Neuronal stem cell (in vitro differentiated cells): Measurements from ENCODE around the gene WNT6.
A peak's percentile ranks its signal among the peaks of the same experiment; 100 is the strongest.

ENCODE experiments used
- DNase-seq: peaks from one replicate; pipeline ENCODE4 v3.0.0-alpha.2; 2013; ENCODE audit warnings: low spot score
- H2AFZ ChIP-seq: one replicate; pipeline ENCODE4 v1.6.1; 2013; ENCODE audit warnings: mild to moderate bottlenecking, low read length, inconsistent platforms
- H2AK5ac ChIP-seq: 2 replicates; pipeline ENCODE4 v1.6.1; 2013; ENCODE audit warnings: low read depth, mild to moderate bottlenecking, inconsistent platforms, low read length, moderate library complexity, mixed read lengths
- H2BK120ac ChIP-seq: 2 replicates; pipeline ENCODE4 v1.6.1; 2013; ENCODE audit warnings: low read depth, mild to moderate bottlenecking, inconsistent platforms, low read length, moderate library complexity, mixed read lengths
- H2BK12ac ChIP-seq: one replicate; pipeline ENCODE4 v1.6.1; 2013; ENCODE audit warnings: low read length, inconsistent platforms
- H2BK15ac ChIP-seq: 2 replicates; pipeline ENCODE4 v1.6.1; 2013; ENCODE audit warnings: mild to moderate bottlenecking, low read length, inconsistent platforms, mixed read lengths
- H2BK5ac ChIP-seq: one replicate; pipeline ENCODE4 v1.6.1; 2013; ENCODE audit warnings: inconsistent platforms, mild to moderate bottlenecking, low read length, moderate library complexity
- H3K14ac ChIP-seq: one replicate; pipeline ENCODE4 v1.6.1; 2013; ENCODE audit warnings: low read length, inconsistent platforms
- H3K18ac ChIP-seq: 2 replicates; pipeline ENCODE4 v1.6.1; 2013; ENCODE audit warnings: low read length, inconsistent platforms
- H3K23ac ChIP-seq: 2 replicates; pipeline ENCODE4 v1.6.1; 2013; ENCODE audit warnings: low read depth, mild to moderate bottlenecking, mixed read lengths, low read length, inconsistent platforms; ENCODE audit not compliant: poor library complexity
- H3K27ac ChIP-seq: replicated peaks from 3 replicates; pipeline ENCODE4 v1.5.1; 2013; ENCODE audit warnings: low read length, inconsistent platforms
- H3K27me3 ChIP-seq, 3 experiments: 2 replicates each; pipeline ENCODE4 v1.6.1; 2013; ENCODE audit warnings: low read length in 3 of 3, mild to moderate bottlenecking in 2 of 3, inconsistent platforms in 1 of 3, low read depth in 1 of 3, mixed read lengths in 1 of 3, moderate library complexity in 1 of 3; ENCODE audit not compliant: control insufficient read depth in 3 of 3, insufficient read depth in 3 of 3
- H3K36me3 ChIP-seq, 2 donors: replicated peaks in 1 of 2; 2 replicates each; pipeline ENCODE4 v1.6.1; 2013; ENCODE audit warnings: low read length in 2 of 2; ENCODE audit not compliant: control insufficient read depth in 2 of 2, insufficient read depth in 2 of 2
- H3K4ac ChIP-seq: 2 replicates; pipeline ENCODE4 v1.6.1; 2013; ENCODE audit warnings: inconsistent platforms, mild to moderate bottlenecking, low read length, moderate library complexity
- H3K4me1 ChIP-seq, 2 donors: 1 replicate in 1 of 2; 2 replicates in 1 of 2; pipeline ENCODE4 v1.6.1; 2013; ENCODE audit warnings: low read length in 2 of 2, low read depth in 1 of 2; ENCODE audit not compliant: control insufficient read depth in 2 of 2, insufficient read depth in 1 of 2
- H3K4me2 ChIP-seq: one replicate; pipeline ENCODE4 v1.6.1; 2013; ENCODE audit warnings: mild to moderate bottlenecking, low read length, inconsistent platforms; ENCODE audit not compliant: insufficient read depth, poor library complexity, severe bottlenecking
- H3K4me3 ChIP-seq, 2 donors: 2 replicates each; pipeline ENCODE4 v1.5.1; 2013; ENCODE audit warnings: low read length in 2 of 2, mild to moderate bottlenecking in 2 of 2, inconsistent platforms in 1 of 2, moderate library complexity in 1 of 2
- H3K79me1 ChIP-seq: one replicate; pipeline ENCODE4 v1.6.1; 2013; ENCODE audit warnings: low read depth, mild to moderate bottlenecking, inconsistent platforms, low read length, moderate library complexity
- H3K9ac ChIP-seq: one replicate; pipeline ENCODE4 v1.6.1; 2013; ENCODE audit warnings: mild to moderate bottlenecking, low read depth, low read length, inconsistent platforms; ENCODE audit not compliant: poor library complexity
- H3K9me3 ChIP-seq, 2 donors: replicated peaks in 1 of 2; 2 replicates each; pipeline versions ENCODE3 to v1.6.1; 2013; ENCODE audit warnings: low read length in 2 of 2, mild to moderate bottlenecking in 2 of 2, inconsistent platforms in 1 of 2, low read depth in 1 of 2, mixed read lengths in 1 of 2, moderate library complexity in 1 of 2; ENCODE audit not compliant: control insufficient read depth in 2 of 2, insufficient read depth in 1 of 2
- H4K8ac ChIP-seq: one replicate; pipeline ENCODE4 v1.6.1; 2013; ENCODE audit warnings: low read depth, mild to moderate bottlenecking, inconsistent platforms, low read length, moderate library complexity
- H4K91ac ChIP-seq: one replicate; pipeline ENCODE4 v1.6.1; 2013; ENCODE audit warnings: low read length, low read depth, mild to moderate bottlenecking, inconsistent platforms; ENCODE audit not compliant: poor library complexity
- whole genome bisulfite sequencing, 2 donors: extraction: QIAGEN DNeasy Blood & Tissue Kit; methylation state at CpG; one replicate each; pipeline ENCODE4 v1.1.7; 2013; ENCODE audit warnings: missing lambda C conversion rate in 2 of 2, mixed read lengths in 1 of 2; ENCODE audit not compliant: insufficient read length in 2 of 2, insufficient replicate concordance in 1 of 2; ENCODE audit errors: extremely low coverage in 2 of 2; 5-methylcytosine and 5-hydroxymethylcytosine counted together

WNT6 gene

DNA sequence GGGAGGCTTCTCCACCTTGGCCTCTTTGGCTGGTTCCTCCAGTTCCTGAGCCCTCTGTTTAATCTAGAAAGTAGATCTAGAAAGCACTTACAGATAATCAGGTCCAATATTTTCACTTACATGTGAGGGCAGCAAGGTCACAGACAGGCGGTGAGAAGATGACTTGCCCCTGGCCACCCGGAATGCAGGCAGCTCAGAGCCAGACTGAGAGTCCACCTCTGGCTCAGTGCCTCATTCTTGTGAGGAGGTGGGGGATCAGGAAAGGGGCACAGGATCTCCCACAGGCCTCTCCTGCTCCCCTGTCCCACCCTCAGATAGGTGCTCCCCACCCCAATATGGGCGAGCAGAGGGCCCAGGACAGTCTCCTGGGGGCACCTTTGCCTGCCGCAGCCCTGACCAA, 5.8 kb downstream of the WNT6 start:
- H2BK5ac ChIP-seq: no peak overlapping the region
- no peak overlapping the region for H3K4me2 ChIP-seq
- no peak overlapping the region for H4K91ac ChIP-seq
- H3K4me3 ChIP-seq: no peak overlapping the region
- DNase-seq: no peak
- no peak overlapping the region for H2AK5ac ChIP-seq
- no peak overlapping the region for H2BK12ac ChIP-seq
- no peak overlapping the region for H2BK120ac ChIP-seq
- H3K36me3 ChIP-seq: no peaks in the 10 kb centered on the region
- H3K23ac ChIP-seq: no peak overlapping the region
- H3K4me1 ChIP-seq: peaks cover 2 to 3% of the 10 kb centered on the region in 2 donors
- no peaks in the 10 kb centered on the region for H3K79me1 ChIP-seq
- no peak overlapping the region for H3K14ac ChIP-seq
- H3K9me3 ChIP-seq: peaks cover 0 to 5% of the 10 kb centered on the region in 2 donors
- H4K8ac ChIP-seq: no peak overlapping the region
- no peak overlapping the region for H3K9ac ChIP-seq
- H3K4ac ChIP-seq: no peak overlapping the region
- H3K18ac ChIP-seq: peak overlapping the region; percentile 16
- WGBS, 2 donors: no CpG with 5 or more reads among the region's 4 CpGs
- H3K27ac ChIP-seq: no peak overlapping the region
- no peak overlapping the region for H2BK15ac ChIP-seq
- H2AFZ ChIP-seq: no peak overlapping the region
- peaks cover 9 to 88% (median 70%) of the 10 kb centered on the region in 3 experiments for H3K27me3 ChIP-seq

DNA sequence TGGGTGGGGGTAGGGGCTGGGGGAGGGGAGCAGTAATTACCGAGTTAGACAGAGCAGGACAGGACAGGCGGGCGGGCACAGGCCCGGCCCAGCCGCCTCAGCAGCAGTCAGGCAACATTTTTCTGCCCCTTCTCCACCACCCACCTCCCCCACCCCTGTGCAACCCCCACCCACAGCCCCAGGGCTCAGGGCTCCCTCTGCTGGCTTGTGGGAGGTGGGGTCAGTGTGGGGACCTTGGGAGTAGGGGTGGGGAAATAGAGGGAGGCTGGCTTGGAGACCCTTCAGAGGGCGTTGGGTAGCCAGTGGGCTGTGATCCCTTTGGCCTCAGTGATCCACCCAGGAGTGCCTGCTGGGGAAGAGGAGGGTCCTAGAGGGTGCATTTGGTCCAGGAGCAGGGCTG, 6.4 kb downstream of the WNT6 start:
- Histone ChIP-seq H4K91ac (no peak overlapping the region), H3K9ac (no peak overlapping the region), H3K4me2 (no peak overlapping the region), H3K18ac (no peak overlapping the region), H2BK15ac (no peak overlapping the region), H3K4me3 (no peak overlapping the region), H3K14ac (no peak overlapping the region), H3K23ac (no peak overlapping the region), H3K4me1 (no peaks in the 10 kb centered on the region), H3K27ac (no peak overlapping the region), H2BK5ac (no peak overlapping the region), H3K27me3 (peaks cover 11 to 91% (median 73%) of the 10 kb centered on the region in 3 experiments), H4K8ac (no peak overlapping the region), H3K79me1 (no peaks in the 10 kb centered on the region), H2AFZ (no peak overlapping the region), H3K4ac (no peak overlapping the region), H2BK12ac (no peak overlapping the region), H3K9me3 (peaks cover 0 to 5% of the 10 kb centered on the region in 2 donors), H3K36me3 (no peaks in the 10 kb centered on the region), H2AK5ac (no peak overlapping the region), H2BK120ac (no peak overlapping the region)
- DNase-seq: no peak
- WGBS, 2 donors: no CpG with 5 or more reads among the region's 6 CpGs

DNA sequence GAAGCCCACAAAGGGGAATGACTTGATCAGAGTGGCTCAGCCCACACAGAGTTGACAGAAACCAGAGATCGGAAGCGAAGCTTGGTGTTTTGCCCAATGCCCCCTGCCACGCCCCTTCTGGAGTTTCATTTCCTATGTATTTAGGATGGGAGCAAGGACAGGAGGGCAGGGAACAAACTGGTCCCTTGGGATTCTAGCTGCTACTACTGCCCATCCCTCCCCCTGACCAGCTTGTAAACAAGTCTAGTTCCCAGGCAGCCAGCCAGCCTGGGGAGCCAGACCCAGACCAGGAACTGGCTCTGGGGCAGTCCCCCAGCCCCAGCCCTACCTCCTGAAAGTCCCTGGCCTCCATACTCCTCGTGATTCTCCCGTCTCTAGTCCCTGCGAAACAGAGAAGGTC, 8.3 kb downstream of the WNT6 start:
- H3K9ac ChIP-seq: no peak overlapping the region
- H2BK15ac ChIP-seq: no peak overlapping the region
- H3K9me3 ChIP-seq: peaks cover 0 to 8% of the 10 kb centered on the region in 2 donors
- no peak overlapping the region for H2AFZ ChIP-seq
- H3K4ac ChIP-seq: no peak overlapping the region
- H3K36me3 ChIP-seq: no peaks in the 10 kb centered on the region
- no peak overlapping the region for H2AK5ac ChIP-seq
- H3K23ac ChIP-seq: no peak overlapping the region
- no peaks in the 10 kb centered on the region for H3K79me1 ChIP-seq
- H3K4me3 ChIP-seq: no peak overlapping the region
- no peak overlapping the region for H3K14ac ChIP-seq
- no peak for DNase-seq
- no peak overlapping the region for H4K91ac ChIP-seq
- no peak overlapping the region for H4K8ac ChIP-seq
- peak overlapping the region; percentile 28 for H2BK120ac ChIP-seq
- H3K4me1 ChIP-seq: no peaks in the 10 kb centered on the region
- H3K18ac ChIP-seq: no peak overlapping the region
- H3K4me2 ChIP-seq: no peak overlapping the region
- H2BK12ac ChIP-seq: no peak overlapping the region
- H3K27ac ChIP-seq: no peak overlapping the region
- whole genome bisulfite sequencing, 2 donors: no CpG with 5 or more reads among the region's 6 CpGs
- H3K27me3 ChIP-seq: peaks cover 28 to 92% (median 76%) of the 10 kb centered on the region in 3 experiments
- no peak overlapping the region for H2BK5ac ChIP-seq

DNA sequence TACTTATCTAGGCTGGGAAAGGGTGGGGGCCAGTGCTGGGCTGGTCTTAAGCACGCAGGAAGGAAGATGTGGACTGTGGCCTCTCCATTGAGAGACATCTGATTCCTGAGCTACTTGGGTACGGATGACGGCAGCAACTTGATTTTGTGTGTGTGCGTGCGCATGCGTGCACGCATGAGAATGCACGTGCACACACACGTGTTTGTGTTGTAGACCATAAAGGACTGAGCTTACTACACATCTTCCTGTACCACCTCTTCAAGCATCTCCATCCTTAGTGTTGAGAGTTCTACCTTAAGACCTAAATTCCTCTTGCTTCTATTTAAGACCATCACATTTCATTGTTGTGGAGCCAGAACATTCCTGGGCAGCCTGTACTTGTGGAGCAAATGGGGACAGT, 9.5 kb downstream of the WNT6 start:
- Histone ChIP-seq H3K14ac (no peak overlapping the region), H3K36me3 (no peaks in the 10 kb centered on the region), H3K23ac (no peak overlapping the region), H3K27ac (no peak overlapping the region), H2AFZ (no peak overlapping the region), H2AK5ac (no peak overlapping the region), H2BK15ac (no peak overlapping the region), H4K91ac (no peak overlapping the region), H4K8ac (no peak overlapping the region), H3K9ac (no peak overlapping the region), H3K4me1 (no peaks in the 10 kb centered on the region), H2BK5ac (no peak overlapping the region), H3K18ac (no peak overlapping the region), H3K4ac (no peak overlapping the region), H3K27me3 (peaks cover 36 to 93% (median 82%) of the 10 kb centered on the region in 3 experiments), H3K4me2 (no peak overlapping the region), H2BK12ac (no peak overlapping the region), H3K9me3 (peaks cover 0 to 8% of the 10 kb centered on the region in 2 donors), H3K79me1 (no peaks in the 10 kb centered on the region), H2BK120ac (no peak overlapping the region), H3K4me3 (no peak overlapping the region)
- WGBS, 2 donors: no CpG with 5 or more reads among the region's 9 CpGs
- DNase-seq: no peak
